Activated effector memory CD4-positive, alpha-beta T cell treated with Interleukin-2 at 50 U/mL for 16 hours (primary cell): ENCODE data around the gene FILIP1L.

Experiments
- DNase-seq: peaks from one replicate; pipeline ENCODE4 v3.0.0-alpha.2; 2020

FILIP1L gene

GRCh38 chr3:100039075-100039474 lies 75.2 kb downstream of the FILIP1L start:
- DNase-seq, result no peak

DNA sequence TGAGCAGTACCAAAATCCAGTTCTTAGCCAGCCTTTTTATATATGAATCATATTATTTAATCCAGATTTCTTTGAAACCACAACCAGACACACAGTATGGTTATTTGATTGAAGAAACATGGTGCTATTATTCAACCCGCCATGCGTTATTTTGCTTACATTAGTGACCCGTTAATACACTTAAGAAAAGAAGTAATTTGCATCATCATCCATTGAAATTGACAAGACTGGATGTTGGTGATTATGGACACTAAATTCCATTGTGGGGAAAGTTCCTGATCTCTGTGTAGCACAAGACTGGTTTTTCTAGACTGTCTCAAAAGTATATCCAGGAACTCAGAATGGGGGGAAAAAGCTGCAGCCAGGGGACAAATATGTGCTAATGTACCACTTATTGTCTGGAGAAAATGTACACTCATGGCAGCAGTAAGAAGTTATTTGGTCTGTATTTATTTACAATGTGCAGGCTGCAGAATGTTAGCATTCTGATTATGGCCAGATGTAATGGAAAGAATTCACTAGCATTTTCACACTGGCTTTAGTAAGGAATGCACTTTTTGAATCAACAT lies 80.3 kb downstream of the FILIP1L start:
- no peak for DNase-seq

DNA sequence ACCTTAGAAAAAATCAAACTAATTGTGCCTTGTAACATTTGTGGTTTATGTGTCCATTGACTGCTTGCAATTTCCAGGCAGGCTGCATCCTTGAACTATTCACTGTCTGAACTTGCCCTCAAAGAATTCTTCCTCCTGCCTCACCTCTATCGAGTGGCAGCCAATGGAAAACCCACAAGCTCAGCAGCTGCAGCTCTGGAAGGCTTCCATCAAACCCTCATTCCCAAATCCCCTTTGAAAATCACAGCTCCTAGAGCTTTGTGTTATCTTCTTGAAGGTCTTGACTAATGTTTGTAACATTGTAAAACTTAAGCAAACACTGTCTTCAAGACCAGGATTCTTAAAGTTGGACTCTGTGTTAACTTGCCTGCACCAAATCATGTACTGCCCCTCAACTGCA lies 81.1 kb downstream of the FILIP1L start:
- no peak for DNase-seq

GRCh38 chr3:100032243-100032642 lies 82.1 kb downstream of the FILIP1L start:
- DNase-seq, result no peak

- DNase-seq, result no peak
These were observed 83.3 kb downstream of the FILIP1L start for GRCh38 chr3:100030914-100031425.

GRCh38 chr3:100030346-100030745 lies 84.0 kb downstream of the FILIP1L start:
- no peak for DNase-seq

DNA sequence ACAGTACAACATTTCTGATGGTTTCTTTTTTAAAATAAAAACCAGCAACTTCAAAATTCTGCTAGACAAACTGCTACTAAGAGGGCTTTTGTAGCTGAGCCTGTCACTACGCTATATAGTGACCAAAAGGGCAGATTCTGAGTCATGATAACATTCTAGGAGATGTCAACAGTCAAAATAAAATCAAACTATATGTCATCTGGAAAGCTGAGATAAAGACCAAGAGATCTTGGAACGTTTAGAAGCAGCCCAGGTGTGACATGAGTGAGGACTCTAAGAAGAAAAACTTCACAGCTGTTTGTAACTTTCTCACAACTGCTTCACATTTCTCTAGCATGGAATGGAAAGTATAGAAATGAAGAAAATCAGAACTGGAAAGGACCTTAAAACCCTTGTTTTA lies 84.6 kb downstream of the FILIP1L start:
- no peak for DNase-seq

GRCh38 chr3:100029052-100029451 lies 85.2 kb downstream of the FILIP1L start:
- DNase-seq, result no peak

DNA sequence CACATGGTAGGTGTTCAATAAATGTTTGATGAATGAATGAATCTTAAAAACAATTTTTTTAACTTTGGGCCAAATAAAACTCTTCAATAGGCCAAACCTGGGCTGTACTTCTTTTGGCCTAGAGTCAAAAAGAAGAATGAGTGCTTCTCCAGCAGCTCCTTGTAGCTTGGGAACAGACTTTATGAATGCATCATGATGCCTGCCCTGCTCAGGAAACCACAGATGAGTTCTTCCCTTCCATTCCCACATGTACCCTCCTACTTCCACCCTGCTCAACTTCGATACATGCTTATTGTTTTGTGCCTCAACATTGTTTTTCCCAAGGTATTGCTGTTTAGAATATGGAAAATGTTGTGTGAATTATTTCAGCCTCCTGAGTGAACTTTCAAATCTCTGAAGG lies 87.0 kb downstream of the FILIP1L start:
- no peak for DNase-seq

DNA sequence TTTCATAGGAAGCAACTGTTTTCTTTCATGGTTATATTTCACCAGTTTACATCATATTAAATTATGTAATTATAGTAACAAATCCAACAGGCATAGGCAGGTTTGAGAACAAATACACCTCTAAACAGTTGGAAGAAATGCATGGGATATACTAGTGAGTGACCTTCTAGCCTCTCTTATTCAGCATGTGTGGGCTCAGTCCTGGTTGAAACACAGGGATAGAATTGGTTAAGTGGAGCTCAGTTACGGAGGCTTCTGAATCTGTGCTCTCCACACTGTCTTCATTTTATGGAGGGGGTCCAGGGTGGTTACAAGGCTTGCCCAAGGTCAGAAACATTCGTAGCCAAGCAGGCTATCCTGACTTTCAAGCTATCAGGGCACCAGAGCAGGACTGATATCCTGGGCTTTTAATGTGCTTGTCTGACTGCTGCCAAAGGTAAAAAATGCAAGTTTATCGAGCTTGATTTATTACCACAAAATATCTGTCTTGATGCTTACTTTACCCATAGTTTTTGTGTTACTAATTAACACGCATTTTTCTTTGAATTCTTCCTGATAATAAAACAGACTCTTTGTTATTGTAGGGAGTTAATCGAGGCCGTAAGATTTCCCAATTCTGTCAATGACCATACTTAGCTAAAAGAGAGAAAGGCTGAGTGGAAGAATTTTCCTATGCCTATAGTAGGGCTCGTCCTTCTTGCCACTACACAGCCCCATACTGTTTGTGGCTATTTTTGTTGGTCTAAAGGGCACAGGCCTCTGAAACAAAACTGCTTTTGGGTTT lies 89.6 kb downstream of the FILIP1L start:
- no peak for DNase-seq

- no peak for DNase-seq
These were observed 90.7 kb downstream of the FILIP1L start for GRCh38 chr3:100023595-100023994.

- DNase-seq, result no peak
These were observed 91.2 kb downstream of the FILIP1L start for GRCh38 chr3:100023150-100023549.

GRCh38 chr3:100022506-100022905 lies 91.8 kb downstream of the FILIP1L start:
- no peak for DNase-seq

- DNase-seq, result no peak
These were observed 93.2 kb downstream of the FILIP1L start for GRCh38 chr3:100020876-100021644.

DNA sequence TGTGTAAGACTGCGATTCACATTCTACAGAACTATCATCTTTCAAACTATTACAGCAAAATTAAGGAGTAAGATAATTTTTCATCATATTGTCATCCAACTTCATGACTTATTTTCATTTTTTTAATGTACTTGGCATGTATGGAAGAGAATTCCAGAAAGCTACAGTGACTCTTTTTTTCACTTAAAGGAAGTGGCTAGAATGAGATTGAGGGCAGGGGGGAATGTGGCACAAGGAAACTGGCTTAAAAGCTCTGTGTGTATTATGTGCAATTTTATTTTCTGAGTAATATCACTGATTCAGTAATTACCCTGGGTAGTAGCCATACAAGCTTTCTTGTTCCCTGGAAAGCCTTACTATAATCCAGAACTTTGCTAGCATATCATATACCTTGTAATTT lies 94.6 kb downstream of the FILIP1L start:
- no peak for DNase-seq

- DNase-seq, result no peak
These were observed 95.5 kb downstream of the FILIP1L start for GRCh38 chr3:100018806-100019205.

- DNase-seq, result no peak
These were observed 104.2 kb downstream of the FILIP1L start for GRCh38 chr3:100010087-100010417.

DNA sequence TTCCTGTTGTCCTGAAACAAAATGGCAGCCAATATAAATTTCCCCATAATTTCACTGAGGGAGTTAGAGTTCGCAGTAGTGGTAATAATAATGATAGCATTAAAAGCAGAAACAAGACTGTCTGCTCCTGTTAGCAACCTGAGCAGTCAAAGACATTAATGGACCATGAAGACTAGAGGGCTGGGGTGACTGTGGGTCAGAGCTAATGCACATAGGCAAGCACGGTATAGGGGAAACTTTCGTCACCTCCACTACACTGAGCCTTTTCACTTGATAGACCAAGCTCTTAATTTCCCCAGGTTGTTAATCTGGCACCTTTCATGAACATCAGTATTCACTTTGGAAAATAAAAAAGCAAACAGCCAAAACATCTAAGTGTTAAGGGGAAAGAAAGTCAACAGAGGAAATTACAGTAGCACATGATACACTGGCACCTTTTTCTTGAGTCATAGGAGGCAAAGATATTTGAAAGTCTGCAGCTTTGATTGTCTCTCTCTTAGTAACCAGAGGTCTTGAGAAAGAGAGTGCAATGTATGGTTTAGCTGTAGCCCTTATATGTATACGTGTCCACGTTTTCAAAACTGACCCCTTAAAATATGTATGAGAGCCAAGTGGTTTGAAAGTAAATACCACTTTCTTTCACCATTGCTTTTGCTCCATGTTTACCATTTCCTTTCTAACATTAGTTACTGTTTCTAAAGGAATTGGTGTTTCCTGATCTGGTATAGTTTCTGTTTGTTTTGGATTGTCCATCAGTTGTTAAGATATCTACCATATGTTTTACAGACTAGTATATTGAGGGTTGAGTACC lies 104.8 kb downstream of the FILIP1L start:
- DNase-seq, result no peak

- DNase-seq, result no peak
These were observed 106.1 kb downstream of the FILIP1L start for GRCh38 chr3:100008081-100008698.

DNA sequence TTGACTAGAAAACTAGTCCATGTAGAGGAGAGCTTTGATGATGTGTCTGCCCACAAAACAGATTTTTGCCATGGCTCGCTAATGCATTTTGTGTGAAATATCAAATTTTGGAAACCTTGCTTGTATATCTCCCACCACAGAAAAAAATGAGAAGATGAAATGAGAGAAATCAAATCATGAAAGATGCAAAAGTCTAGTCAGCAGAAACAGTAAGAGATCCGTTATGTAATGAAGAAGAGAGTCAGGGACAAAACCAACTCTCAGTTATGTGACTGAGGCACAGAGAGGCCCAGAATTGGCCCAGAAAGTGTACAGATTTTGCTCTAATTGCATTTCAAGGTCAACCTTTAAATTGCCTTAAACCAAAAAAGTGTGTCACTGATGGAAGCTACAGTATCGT lies 107.0 kb downstream of the FILIP1L start:
- DNase-seq, result no peak

DNA sequence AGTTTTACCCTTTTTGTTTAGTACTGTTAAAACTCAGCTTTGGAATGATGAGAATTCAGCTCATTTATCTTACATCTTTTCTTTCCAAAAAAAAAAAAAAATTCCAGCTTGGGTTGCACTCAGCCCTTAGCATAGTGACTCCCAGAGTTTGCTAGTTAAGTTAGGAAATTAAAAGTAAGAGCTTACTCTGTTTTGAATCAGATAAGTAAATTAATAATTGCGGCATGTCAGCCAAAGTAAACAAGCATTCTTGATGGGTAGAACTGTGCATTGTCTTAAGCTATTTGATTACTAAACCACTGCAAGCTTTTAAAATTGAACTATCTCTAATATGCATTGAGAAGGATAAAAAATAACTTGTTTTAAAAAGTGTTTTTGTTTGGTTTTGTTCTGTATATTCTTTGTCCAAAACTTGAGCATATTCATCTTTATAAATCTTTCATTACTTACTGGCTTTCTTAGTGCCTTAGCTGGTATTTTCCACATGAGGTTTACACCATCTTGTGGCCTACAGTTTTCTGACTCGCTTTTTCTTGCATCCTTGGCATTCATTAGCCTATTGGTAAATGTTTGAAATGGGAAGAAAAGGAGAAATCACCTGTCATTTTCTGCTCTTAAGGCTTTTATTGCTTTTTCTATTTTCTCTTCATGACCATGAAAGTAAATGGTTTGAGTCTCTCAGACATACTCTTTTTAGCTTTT lies 107.6 kb downstream of the FILIP1L start:
- DNase-seq, result no peak
